A549 (cell line): ENCODE measurements around the gene CACNA1E.

Source experiments
- CTCF ChIP-seq: fragments of >200 bp; sonication (Bioruptor Twin); formaldehyde crosslinking; IDR thresholded peaks from 3 replicates; pipeline ENCODE4 v1.5.1; 2016
- ELK1 ChIP-seq: fragments of 150-350 bp; IDR thresholded peaks from 2 replicates; pipeline ENCODE4 v1.6.1; 2014; ENCODE audit warnings: low read depth, mild to moderate bottlenecking, low read length
- MAFK ChIP-seq: fragments of 450-650 bp; IDR thresholded peaks from 2 replicates; pipeline ENCODE4 v1.6.1; 2014; ENCODE audit not compliant: partially characterized antibody
- REST ChIP-seq: fragments of 200-600 bp; sonication (generic); IDR thresholded peaks from 2 replicates; pipeline ENCODE4 v1.6.1; 2016; ENCODE audit warnings: antibody characterized with exemption, mild to moderate bottlenecking, moderate library complexity

- TF ChIP-seq REST (no peak), ELK1 (no peak), MAFK (no peak), CTCF (no peak)
Measured at GRCh38 chr1:181769846-181770245, 286.5 kb downstream of the CACNA1E start.
